AG04450 (cell line): ENCODE results near the gene MEI1. TPM values are rescaled to one million over a fixed set of nuclear protein-coding genes. Genes with fewer than 3 reads are reported as not detected.

Experiments
- CTCF ChIA-PET: fragments of 300-600, 350-600 bp; formaldehyde crosslinking; extraction: SDS; loops from one replicate; lab custom pipeline; 2022; ENCODE audit warnings: antibody characterized with exemption, inconsistent platforms; lab: Charles Lee
- POLR2A ChIA-PET: fragments of 350-600 bp; formaldehyde crosslinking; extraction: SDS; loops from one replicate; lab custom pipeline; 2021; ENCODE audit warnings: antibody characterized with exemption, inconsistent platforms; lab: Yijun Ruan, JAX
- DNase-seq: peaks from one replicate; pipeline ENCODE4 v3.0.0-alpha.2; 2011; ENCODE audit warnings: low read depth, low spot score
- H3K27ac ChIP-seq: one replicate; pipeline ENCODE4 v1.5.1; 2012; ENCODE audit warnings: low read depth, low read length, control low read depth
- H3K27me3 ChIP-seq: one replicate; pipeline ENCODE4 v1.6.0; 2012; ENCODE audit warnings: low read length; ENCODE audit not compliant: control insufficient read depth, insufficient read depth
- H3K4me3 ChIP-seq: 2 replicates; pipeline ENCODE4 v1.5.1; 2011; ENCODE audit warnings: mild to moderate bottlenecking, low read depth, low read length, control low read depth
- H3K9me3 ChIP-seq: 2 replicates; pipeline ENCODE4 v1.5.1; 2012; ENCODE audit warnings: low read length; ENCODE audit not compliant: control insufficient read depth, insufficient read depth
- polyA plus RNA-seq: library from polyadenylated mRNA; depleted of rRNA; stranded (reverse); fragments of >200 nt; gene quantifications from 2 replicates; pipeline ENCODE4 v1.2.3, GENCODE V29; 2011
- TF ChIP-seq, protein P1 (sequence below): IDR thresholded peaks from 2 replicates; pipeline ENCODE4 v1.5.1; 2011; ENCODE audit warnings: low read depth, low read length, control low read depth, inconsistent platforms

MEI1 gene
- polyA plus RNA-seq, 1 experiment = 0.22 TPM

DNA sequence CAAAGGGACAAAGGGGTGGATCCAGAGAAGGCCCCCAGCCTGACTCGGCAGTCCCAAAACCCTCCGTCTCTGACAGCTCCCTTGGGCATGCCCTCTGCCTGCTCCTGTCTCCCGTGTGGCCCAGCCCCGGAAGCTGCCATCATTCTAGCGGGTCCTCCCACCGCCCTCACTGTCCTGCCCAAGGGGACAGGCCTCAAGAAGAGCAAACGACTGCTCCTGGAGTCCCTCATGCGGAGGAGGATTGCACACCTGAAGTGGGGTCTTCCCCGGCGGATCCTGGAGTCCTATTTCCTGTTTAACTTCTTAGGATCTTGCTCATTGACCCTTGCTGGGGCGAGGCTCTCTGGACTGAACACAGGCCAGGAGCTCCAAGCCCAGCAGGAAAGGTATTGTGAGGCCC is 2.6 kb upstream of the MEI1 start:
- TF ChIP-seq, protein P1, sequence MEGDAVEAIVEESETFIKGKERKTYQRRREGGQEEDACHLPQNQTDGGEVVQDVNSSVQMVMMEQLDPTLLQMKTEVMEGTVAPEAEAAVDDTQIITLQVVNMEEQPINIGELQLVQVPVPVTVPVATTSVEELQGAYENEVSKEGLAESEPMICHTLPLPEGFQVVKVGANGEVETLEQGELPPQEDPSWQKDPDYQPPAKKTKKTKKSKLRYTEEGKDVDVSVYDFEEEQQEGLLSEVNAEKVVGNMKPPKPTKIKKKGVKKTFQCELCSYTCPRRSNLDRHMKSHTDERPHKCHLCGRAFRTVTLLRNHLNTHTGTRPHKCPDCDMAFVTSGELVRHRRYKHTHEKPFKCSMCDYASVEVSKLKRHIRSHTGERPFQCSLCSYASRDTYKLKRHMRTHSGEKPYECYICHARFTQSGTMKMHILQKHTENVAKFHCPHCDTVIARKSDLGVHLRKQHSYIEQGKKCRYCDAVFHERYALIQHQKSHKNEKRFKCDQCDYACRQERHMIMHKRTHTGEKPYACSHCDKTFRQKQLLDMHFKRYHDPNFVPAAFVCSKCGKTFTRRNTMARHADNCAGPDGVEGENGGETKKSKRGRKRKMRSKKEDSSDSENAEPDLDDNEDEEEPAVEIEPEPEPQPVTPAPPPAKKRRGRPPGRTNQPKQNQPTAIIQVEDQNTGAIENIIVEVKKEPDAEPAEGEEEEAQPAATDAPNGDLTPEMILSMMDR = no peak
- Histone ChIP-seq H3K9me3 (peaks cover 11% of the 10 kb centered on the region; the same call in 1 of the 2 replicates), H3K27me3 (no peaks in the 10 kb centered on the region), H3K4me3 (no peak overlapping the region), H3K27ac (no peak overlapping the region)
- ChIA-PET CTCF (interaction anchor here (0.5 to 5.4 kb wide), 62 partner anchors 9 to 777 kb away, joined by 3 to 281 read pairs (median 5); partner anchors contain the start of genes CCDC134, CENPM, SNU13 and TNFRSF13C), POLR2A (interaction anchor here (0.5 to 1.7 kb wide), 10 partner anchors 8 to 249 kb away, joined by 3 to 7 read pairs (median 5); partner anchors contain the start of genes SNU13 and SREBF2)
- no peak for DNase-seq

DNA sequence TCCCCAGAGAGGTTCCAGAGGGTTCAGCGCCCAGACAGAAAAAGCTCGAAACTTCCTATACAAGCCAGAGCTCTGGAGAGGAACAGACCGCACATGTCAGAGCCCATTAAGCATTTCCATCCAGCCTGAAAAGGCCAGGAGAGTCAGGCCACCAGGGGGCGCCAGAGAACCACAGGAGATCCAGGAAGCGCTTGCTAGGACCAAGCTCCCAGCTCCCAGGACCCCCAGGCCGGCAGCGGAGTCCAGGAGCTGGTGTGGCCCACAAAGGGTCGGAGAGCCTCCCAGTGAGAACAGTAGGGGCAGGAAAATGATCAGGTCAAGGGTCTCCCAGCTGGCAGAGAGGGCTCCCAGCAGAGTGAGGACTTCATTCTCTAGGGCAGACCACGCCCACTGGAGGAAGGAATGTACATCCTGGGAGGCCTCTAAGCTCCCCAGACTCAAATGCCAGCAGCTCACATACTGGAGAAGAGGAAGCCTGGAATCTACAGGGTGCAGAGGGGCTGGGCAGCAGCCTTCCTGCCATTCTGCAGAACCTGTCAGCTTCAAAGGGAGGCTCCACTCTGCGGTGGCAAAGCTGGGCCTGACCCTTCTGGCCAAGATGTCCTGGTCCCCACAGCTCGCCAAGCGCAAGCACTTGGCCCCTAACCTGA is 2.1 kb upstream of the MEI1 start:
- CTCF ChIA-PET = interaction anchor here (0.5 to 5.4 kb wide), 81 partner anchors 8 to 776 kb away, joined by 3 to 281 read pairs (median 5); partner anchors contain the start of genes CCDC134, CENPM, CSDC2 and DESI1

DNA sequence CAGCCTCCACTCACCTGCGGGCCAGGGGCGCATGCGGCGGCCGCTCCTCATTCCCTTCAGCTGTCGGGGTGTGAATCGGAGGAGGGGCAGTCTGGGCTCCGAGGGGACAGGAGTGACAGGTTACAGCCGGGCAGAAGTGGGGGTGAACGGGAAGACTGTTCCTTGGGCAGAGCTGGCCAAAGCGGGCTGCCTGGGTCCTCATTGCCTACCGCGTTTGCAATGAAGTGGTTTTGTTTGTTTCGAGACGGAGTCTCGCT is 733 bp downstream of the MEI1 start:
- Histone ChIP-seq H3K27ac (no peak overlapping the region), H3K4me3 (no peak overlapping the region), H3K27me3 (no peaks in the 10 kb centered on the region), H3K9me3 (peaks cover 11% of the 10 kb centered on the region; the same call in 1 of the 2 replicates)
- ChIA-PET CTCF (interaction anchor here (3.6 to 5.4 kb wide), 2 partner anchors 46 to 243 kb away, joined by 34 to 281 read pairs; partner anchors contain the start of gene CENPM), POLR2A (no interaction called here)
- no peak for DNase-seq
- TF ChIP-seq, protein P1 = no peak

More for the DNA sequence above, 2.1 kb upstream of the MEI1 start:
- H3K4me3 ChIP-seq = 0 out of 2 replicates have a peak overlapping the region, but pooled peaks have one; percentile 10
- POLR2A ChIA-PET = interaction anchor here (0.5 to 1.7 kb wide), 11 partner anchors 9 to 260 kb away, joined by 3 to 8 read pairs (median 6); partner anchors contain the start of genes CCDC134, SNU13 and SREBF2
- peaks cover 11% of the 10 kb centered on the region; the same call in 1 of the 2 replicates for H3K9me3 ChIP-seq
- no peaks in the 10 kb centered on the region for H3K27me3 ChIP-seq
- DNase-seq = peak; percentile 72
- H3K27ac ChIP-seq = no peak overlapping the region
- TF ChIP-seq, protein P1 = peak; percentile 98

DNA sequence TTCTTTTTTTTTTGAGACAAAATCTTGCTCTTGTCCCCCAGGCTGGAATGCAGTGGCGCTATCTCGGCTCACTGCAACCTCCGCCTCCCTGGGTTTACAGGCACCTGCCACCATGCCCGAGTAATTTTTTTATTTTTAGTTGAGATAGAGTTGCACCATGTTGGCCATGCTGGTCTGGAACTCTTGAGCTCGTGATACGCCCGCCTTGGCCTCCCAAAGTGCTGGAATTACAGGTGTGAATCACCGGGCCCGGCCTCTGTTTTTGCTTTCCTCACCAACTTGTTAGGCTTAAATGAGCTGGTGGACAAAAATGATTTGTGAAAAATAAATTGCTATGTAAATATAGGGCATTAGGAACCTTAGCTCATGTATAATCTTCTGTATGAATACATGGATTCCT is 3.5 kb downstream of the MEI1 start:
- Histone ChIP-seq H3K27ac (no peak overlapping the region), H3K4me3 (no peak overlapping the region), H3K27me3 (peaks cover 7% of the 10 kb centered on the region), H3K9me3 (peaks cover 11% of the 10 kb centered on the region; the same call in 1 of the 2 replicates)
- no peak for DNase-seq
- ChIA-PET POLR2A (no interaction called here), CTCF (interaction anchor here (2.1 kb wide), 1 partner anchor 238 kb away, joined by 5 read pairs; no protein-coding TSS in a partner anchor)
- TF ChIP-seq, protein P1 = no peak

DNA sequence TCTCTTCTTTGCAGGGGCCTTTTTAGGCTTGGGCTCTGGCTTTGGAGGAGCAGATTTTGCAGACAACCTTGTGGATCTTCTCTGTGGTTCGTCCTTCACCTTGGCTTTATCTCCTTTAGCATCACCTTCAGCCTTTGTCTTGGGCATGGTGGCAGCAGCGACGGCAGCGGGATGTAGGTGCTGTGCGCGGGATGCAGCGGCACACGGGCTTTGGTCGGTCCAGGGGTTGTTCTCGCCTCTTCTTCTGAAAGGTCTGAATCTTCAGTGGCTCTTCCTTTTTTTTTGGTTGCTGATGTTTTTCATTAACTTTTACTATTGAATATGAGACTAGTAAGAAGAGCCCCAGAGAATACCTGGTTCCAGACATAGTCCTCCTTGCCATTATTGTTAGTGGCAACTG is 10.0 kb downstream of the MEI1 start:
- no peak for DNase-seq
- ChIA-PET CTCF (interaction anchor here (1.5 kb wide), 1 partner anchor 37 kb away, joined by 3 read pairs; no protein-coding TSS in a partner anchor), POLR2A (no interaction called here)
- H3K27ac ChIP-seq = no peak overlapping the region
- TF ChIP-seq, protein P1 = no peak
- no peaks in the 10 kb centered on the region for H3K9me3 ChIP-seq
- peaks cover 25% of the 10 kb centered on the region for H3K27me3 ChIP-seq
- H3K4me3 ChIP-seq = no peak overlapping the region
